Measurements from ENCODE around the gene MUCL3.
"Not testable (repeated sequence)": the region's sequence is repeated elsewhere in the genome, so short reads cannot be mapped to it uniquely, and the experiment has no call there.

MUCL3 gene

GRCh38 chr6:30914076-30914853 lies 26.5 kb upstream of the MUCL3 start, which contains the start of gene VARS2:
Gene VARS2 (plus strand): TSS chr6:30914238. CDS start chr6:30914837, 599 bp downstream.
- DNase-seq: peak; percentile 84

- no peak for DNase-seq
Measured at GRCh38 chr6:30914854-30915590, 25.8 kb upstream of the MUCL3 start.

- DNase-seq: no peak
Measured at GRCh38 chr6:30915591-30915946, 25.2 kb upstream of the MUCL3 start.

- no peak for DNase-seq
Measured at GRCh38 chr6:30917041-30917440, 23.7 kb upstream of the MUCL3 start.

GRCh38 chr6:30917487-30917886 lies 23.3 kb upstream of the MUCL3 start:
- no peak for DNase-seq

- no peak for DNase-seq
Measured at GRCh38 chr6:30918670-30919069, 22.1 kb upstream of the MUCL3 start.

GRCh38 chr6:30922447-30922852 lies 18.3 kb upstream of the MUCL3 start:
- DNase-seq: no peak

- not testable (repeated sequence) for DNase-seq
Measured at GRCh38 chr6:30924040-30924627, 16.6 kb upstream of the MUCL3 start.

- DNase-seq: no peak
Measured at GRCh38 chr6:30926644-30927043, 14.1 kb upstream of the MUCL3 start.

- not testable (repeated sequence) for DNase-seq
Measured at GRCh38 chr6:30927080-30927479, 13.7 kb upstream of the MUCL3 start.

GRCh38 chr6:30928677-30929076 lies 12.1 kb upstream of the MUCL3 start:
- no peak for DNase-seq

- DNase-seq: no peak
Measured at GRCh38 chr6:30930506-30930905, 10.3 kb upstream of the MUCL3 start.

GRCh38 chr6:30931272-30931671 lies 9.5 kb upstream of the MUCL3 start:
- DNase-seq: no peak

GRCh38 chr6:30931969-30932645 lies 8.7 kb upstream of the MUCL3 start, which contains the start of gene SFTA2:
Gene SFTA2 (minus strand): TSS chr6:30932170. CDS start chr6:30932096, 74 bp downstream.
- no peak for DNase-seq

GRCh38 chr6:30932665-30933365 lies 8.0 kb upstream of the MUCL3 start:
- DNase-seq: no peak

GRCh38 chr6:30935018-30935417 lies 5.8 kb upstream of the MUCL3 start:
- DNase-seq: no peak

- DNase-seq: no peak
Measured at GRCh38 chr6:30937265-30937664, 3.5 kb upstream of the MUCL3 start.

GRCh38 chr6:30938730-30939129 lies 2.0 kb upstream of the MUCL3 start:
- no peak for DNase-seq

- no peak for DNase-seq
Measured at GRCh38 chr6:30939473-30939872, 1.3 kb upstream of the MUCL3 start.

- DNase-seq: no peak
Measured at GRCh38 chr6:30942338-30943060, 1.7 kb downstream of the MUCL3 start.

- no peak for DNase-seq
Measured at GRCh38 chr6:30944051-30944450, 3.3 kb downstream of the MUCL3 start.

GRCh38 chr6:30945281-30945680 lies 4.5 kb downstream of the MUCL3 start:
- DNase-seq: no peak

Measured in activated CD8-positive, alpha-beta memory T cell treated with anti-CD3 and anti-CD28 coated beads, Interleukin-2, amount 50 U/mL, for 4 hours (primary cell).